Measurements from ENCODE around the gene C1QL2.

The C1QL2 gene

DNA sequence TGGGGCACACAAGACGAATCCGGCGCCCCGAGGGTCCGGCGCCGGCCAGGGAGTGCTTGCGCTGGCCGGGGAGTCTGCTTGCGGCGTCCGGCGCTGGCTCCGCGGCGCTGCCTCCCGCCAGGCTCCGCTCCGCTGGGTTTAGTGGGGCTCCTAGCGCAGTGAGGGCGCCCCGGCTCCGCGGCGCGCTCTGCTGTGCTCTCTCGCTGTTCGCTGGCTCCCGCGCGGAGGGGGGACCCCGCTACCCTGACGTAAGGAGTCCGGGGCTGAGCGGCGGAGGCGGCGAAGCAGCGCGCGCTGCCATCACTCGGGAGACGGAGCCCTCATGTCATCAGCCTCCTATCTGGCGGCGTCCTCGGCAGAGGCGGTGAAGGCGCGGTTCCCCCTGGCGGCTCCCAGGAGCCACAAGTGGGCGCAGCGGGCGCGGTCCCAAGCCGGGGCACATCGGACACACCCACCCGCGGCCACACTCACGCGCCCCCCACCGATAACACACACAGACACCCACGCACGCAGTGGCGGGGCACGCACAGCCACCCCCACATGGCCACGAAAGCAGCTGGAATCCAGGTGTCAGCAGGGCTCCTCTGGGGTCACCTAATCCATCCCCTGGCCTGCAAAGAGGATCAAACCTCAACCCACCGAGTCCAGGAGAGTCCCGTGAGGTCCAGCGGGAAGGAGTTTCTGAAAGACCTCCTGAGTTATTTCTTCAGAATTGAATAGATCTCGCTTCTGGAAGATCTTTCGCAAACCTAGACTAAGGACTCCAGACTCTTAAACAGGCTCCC, at the start of gene C1QL2:
Gene C1QL2, minus strand, starts transcription at position 189 of the 785 bp plus-strand sequence. CDS start 482 bp downstream, outside the sequence.
- DNase-seq (ENCODE audit: low read depth in 2 of 2) = no peak

DNA sequence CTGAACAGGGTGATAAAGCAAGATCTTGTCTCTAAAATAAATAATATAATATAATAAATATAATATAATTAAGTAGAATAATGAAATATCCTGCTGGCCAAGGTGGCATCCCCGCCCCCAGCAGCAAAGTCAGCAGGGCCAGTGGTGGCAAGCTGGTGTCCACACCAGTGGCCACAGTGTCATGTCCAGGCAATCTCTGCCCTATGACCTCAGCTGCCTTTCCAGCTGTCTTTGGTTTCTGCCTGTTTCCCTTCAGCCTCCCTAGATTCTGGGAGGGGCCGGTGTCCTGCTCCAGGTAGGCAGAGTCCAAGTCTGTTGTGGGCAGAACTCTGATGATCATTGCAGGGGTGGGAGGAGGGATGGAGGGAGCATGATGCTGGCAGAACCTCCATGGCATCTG, 48.9 kb upstream of the C1QL2 start:
- DNase-seq (ENCODE audit: low read depth in 2 of 2) = no peak

DNA sequence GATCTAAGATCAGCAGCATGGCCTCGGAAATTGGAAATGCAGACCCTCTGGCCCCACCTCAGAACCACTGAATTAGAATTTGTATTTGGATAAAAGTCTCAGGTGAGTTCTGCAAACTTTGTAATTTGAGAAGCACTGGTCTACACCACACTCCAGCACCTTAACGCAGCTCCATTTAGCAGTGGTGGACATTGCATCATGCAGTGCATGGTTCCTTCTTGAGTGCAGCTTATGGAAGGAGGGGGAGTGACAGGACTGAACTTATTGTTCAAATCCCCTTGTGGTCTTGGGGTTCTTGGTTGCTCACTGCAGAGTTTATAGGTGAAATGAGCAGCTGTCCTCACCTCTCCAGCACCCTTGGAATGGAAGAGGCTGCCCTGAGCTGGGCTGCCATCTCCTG, 47.6 kb upstream of the C1QL2 start:
- no peak for DNase-seq (ENCODE audit: low read depth in 2 of 2)

DNA sequence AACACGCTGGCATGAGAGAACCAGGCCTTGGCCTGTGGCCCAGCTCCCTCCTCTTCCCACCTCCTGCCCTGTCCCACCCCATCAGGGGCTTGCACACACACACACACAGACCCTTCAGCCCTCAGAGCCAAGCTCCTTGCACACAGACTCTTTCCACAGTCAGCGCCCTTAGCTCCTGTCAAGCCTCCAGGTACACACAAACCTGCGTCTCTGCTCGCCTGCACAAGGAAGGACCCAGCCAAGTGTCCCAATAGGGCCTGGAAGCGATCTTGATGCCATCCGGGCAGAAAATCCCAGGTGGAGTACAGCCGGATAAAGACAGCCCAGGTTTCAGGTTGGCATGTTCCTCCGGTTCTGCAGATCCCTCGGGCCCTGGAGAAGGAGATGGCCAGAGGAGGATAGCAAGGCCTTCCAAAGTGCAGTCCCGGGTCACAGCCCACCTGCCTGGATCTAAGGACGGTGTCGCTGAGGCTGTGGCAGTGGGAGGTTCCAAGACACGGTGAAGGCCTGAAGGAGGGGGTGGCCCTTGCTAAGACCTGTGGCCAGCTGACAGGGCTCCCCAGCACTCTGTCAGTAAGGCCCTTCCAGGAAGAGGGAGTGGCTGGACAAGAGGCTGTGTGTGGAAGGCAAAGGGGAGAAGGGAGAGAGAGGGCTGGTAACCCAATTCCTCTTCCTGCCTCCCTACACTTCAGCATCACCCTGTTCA, 46.6 kb upstream of the C1QL2 start:
- no peak for DNase-seq (ENCODE audit: low read depth in 2 of 2)

DNA sequence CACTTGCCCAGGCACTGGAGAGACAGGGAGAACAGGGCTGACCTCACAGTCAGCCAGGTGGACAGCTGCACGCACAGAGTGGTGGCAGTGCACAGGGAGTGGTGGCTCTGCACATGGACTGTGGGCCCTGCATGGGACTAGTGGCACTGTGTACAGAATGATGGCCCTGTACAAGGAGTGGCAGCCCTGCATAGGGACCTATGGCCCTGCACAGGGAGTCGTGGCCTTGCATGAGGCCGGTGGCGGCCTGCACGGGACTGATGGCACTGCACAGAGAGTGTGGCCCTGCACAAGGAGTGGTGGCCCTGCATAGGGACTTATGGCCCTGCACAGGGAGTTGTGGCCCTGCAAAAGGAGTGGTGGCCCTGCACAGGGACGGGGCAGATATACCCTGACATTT, 46.0 kb upstream of the C1QL2 start:
- DNase-seq (ENCODE audit: low read depth in 2 of 2) = no peak

DNA sequence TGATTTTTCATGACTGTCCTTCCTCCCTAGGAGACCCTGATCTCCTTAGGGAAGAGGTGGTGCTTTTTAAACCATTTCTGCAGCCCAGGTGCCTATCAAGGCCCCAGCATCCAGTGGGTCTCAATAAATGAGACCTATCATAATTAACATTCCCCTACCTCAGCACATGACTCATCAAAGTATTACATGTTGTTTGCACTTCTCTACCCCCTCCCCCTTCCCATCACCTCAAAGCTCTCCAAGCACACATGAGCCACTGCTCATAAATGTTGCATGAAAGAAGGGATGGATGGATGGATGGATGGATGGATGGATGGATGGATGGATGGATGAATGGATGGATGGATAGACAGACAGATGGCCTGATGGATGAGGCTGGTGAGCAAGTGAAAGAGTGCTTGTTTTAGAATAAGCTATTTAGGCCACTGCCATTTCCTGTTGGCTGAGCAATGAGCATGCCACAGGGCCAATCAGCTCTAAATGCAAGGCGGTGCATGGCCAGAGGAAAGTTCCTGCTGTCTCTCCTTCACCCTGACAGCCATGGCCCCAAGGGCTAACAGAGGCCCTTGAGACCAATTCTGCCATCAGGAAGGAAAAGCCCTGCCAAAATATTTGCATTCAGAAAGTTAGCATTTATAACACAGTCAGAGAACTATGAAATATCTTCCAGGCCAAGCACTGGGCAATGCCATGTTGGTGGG, 44.2 kb upstream of the C1QL2 start:
- DNase-seq (ENCODE audit: low read depth in 2 of 2) = no peak

DNA sequence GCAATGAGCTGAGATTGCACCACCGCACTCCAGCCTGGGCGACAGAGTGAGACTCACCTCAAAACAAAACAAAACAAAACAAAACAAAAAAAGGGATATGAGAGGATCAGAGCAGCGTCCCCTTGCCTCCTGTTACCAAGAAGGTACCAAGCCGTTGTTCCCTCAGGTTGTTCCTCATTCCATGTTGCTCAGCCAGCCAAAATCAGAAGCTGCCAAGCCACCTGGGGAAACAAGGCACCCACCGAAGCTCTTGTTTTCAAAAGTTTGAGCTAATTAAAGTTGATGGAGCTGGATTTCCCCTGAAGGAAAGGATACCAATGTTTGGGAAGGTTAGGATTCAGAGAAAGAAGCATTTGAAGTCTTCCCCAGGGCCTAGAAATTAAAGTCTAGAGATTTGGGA, 43.3 kb upstream of the C1QL2 start:
- no peak for DNase-seq (ENCODE audit: low read depth in 2 of 2)

DNA sequence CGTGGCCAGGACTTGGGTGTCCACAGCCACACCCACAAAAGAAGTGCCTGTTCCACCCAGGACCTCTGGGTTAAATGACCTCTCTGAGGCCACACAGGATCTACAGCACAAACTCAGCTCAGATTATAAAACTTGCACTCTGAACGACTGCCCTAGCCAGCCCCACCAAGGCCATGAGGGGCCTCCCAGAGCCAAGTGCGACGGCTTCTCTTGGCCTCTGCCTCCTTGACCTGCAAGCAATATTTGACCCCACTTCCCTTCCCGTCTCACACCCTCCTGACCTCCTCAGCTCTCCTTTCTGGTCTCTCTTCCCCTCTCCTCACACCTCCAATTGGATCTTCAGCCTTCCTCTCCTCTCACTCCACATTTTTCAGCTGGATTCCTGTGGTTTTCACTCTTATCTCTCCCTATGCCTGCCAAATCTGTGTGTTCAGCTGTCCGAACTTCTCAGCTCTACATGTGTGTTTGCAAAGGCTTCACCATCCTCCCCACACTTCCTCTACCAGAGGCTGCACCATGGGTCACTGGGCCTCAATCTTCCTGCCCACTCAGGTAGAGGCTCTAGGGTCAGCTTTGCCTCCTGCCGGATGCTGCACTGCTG, 39.8 kb upstream of the C1QL2 start:
- DNase-seq (ENCODE audit: low read depth in 2 of 2) = no peak

DNA sequence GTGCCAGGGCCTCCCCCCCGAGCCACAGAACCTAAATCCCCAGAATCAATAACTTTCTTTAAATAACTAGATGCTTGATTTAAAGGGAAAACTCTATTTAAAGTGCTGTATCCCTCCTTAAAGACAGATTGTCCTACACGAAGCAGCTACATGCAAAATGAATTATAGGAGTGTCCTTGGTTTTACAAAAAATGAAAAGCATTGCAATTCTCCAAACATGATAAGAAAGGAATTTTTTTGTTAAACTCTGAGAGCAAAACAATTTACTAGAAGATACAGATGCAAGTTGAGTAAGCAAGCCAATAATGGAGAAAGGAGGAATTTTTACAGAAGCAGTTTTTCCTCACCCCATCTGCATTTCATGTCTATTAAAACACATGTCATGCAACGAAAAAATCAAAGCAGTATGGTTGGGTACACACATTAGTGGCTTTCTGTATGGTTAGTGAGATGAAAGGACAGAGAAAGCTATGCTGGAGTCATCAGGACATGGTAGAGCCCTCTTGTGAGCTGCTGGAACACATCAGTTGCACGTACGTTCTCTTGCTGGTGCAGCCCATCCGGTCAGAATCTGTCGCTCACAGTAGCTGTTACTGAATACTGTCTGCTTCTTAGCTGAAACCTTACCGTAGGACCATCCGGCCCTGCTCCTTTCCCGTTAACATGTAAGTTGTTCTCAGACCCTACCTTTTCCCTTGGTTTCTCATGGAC, 39.1 kb upstream of the C1QL2 start:
- DNase-seq (ENCODE audit: low read depth in 2 of 2) = no peak

DNA sequence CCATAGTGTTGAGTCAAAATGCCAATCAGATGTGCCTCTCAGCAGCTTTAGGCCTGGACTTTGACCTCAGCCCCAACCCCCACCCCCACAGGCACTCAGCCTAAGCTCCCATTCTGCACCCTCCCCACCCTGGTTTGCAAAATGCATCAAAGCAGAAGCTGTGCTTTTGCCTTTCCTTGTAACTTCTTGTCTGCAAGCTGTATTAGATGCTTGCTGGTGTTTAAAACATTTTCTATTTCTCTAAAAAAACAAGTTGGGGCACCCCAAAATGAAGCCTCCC, 38.5 kb upstream of the C1QL2 start:
- no peak for DNase-seq (ENCODE audit: low read depth in 2 of 2)

DNA sequence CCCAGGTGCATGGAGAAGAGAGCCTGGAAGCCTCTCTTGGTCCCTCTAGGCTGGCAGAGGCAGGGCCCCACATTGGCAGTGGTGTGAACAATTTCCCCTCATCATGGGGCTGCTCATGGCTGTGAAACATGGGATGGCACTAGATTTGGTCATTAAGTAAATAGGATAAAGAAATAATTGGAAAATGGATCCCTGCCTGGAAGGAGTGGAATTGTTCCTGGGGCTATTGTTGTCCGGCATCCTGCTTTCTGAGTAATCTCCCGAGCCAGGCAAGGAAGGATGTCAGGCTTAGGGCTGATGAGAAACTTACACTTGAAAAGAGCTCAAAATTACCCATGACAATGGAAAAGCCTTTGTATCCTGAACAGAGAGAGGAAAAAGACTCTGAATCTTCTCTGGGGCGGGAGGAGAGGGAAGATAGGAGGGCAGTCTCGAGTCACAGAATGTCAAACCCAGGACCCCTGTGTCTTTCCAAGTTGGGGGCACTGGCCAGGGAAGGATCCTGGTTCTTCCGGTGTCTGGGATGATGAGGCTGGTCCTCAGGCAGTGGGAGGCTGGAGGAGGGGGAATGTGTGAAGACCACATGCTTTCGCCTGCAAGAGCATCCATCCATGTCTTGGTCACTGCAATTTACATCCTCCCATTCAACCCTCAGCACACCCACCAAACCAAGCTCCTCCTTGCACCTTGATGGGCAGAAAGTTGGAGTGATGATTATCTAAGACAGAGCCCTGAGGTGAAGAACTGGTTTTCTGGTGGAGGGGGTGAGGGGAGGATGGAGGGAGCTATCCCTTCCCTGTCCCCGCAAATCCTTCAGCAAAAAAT, 38.0 kb upstream of the C1QL2 start:
- no peak for DNase-seq (ENCODE audit: low read depth in 2 of 2)

DNA sequence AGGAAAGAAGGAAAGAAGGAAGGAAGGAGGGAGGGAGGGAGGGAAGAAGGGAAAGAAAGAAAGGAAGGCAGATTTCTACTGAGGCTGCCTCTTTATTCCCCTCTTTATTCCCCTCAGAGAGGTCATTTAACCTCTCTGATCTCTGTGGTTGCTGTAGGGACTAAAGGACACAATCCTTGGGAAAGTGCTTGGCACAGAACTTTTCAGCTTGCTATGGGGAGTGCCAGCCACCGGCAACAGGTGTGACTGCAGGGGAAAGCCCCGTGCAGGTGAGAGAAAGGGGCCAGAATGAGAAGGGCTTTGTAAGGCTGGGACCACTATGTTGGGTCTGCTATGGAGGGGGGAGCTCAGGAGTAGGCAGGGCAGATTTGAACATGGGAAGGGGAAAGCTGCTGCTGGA, 37.3 kb upstream of the C1QL2 start:
- no peak for DNase-seq (ENCODE audit: low read depth in 2 of 2)

DNA sequence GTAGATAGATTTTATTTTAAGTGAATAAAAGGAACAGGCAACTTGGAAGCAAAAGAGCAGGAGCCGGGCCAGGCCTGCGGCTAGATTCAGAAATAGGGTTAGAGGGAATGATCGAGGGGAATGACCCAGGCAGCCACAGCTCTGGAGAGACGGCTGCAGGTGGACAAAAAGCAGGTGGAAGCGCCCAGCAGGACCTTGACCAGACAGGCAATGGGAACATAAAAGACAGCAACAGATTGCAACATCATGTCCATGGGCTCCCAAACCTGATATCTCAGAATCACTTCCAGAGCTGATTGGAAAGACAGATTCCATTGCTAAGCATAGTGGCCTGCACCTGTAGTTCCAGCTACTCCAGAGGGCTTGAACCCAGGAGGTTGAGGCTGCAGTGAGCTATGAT, 36.5 kb upstream of the C1QL2 start:
- no peak for DNase-seq (ENCODE audit: low read depth in 2 of 2)

DNA sequence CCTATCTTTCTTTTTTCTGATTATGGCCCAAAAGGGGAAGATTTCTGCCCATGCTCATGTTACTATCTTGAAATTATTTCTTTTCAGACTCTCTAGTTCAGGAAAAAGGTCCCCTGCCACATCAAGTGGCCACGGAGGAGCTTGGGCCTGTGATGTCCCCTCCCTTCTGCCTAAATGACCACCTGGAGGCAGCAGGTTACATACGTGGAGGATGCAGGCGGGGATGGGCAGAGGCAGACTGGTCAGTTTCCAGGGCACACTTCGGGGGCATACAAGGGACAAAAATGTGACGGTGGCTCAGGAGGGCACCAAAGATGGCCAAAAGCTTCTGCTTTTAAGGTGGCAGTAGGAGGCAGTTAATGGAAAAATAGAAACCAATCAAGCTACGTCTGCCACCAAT, 34.3 kb upstream of the C1QL2 start:
- DNase-seq (ENCODE audit: low read depth in 2 of 2) = no peak

DNA sequence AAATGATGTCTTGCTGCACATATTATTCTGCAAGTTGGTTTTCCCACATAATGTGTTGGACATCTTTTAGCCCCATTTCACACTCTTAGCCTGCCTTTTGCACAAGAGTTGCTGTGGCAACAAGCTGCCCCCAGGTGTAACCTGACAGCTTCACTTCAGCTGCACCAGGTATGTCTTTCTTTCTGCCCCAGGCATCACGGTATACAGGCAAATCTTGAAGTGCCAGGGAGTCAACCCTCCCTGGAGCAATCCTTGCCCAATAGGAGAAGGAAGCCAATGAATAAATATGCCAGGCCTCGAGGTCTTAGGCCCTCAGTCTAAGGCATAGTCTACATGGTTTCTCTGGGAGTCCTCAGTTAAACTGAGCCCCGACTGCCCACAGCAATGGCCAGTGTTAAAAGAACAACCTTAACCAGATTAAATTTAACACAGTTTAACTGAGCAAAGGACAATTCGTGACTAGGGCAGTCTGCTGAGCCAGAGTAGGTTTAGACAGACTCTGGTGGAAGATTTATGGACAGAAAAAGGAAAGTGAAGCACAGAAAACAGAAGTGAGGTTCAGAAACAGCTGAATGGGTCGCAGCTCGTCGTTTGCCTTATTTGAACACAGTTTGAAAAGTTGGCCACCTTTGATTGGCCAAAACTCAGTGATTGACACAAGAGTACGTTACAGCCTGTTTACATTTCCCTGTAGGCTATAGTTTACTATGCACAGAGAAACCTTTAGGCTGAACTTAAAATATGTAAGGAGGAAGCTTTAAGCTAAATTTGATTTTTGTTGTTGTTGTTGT, 32.0 kb upstream of the C1QL2 start:
- DNase-seq (ENCODE audit: low read depth in 2 of 2) = no peak

DNA sequence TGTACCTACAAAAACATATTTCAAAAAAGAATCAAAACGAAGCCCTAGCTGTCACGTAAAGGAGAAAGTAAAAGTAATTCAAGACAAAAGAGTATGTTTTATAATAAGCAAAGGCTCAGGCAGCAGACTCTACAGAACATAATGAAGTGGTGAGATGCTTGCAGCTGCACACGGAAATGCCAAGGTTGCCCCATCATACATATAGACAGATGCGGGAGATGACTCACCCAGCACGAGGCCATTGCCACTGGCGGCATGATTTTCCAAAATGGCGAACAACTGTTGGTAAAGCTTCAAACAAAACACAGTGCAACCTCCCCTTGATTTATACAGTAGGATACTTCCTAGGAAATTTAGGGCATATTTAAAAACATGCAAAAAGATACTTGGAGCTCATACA, 26.0 kb upstream of the C1QL2 start:
- no peak for DNase-seq (ENCODE audit: low read depth in 2 of 2)

DNA sequence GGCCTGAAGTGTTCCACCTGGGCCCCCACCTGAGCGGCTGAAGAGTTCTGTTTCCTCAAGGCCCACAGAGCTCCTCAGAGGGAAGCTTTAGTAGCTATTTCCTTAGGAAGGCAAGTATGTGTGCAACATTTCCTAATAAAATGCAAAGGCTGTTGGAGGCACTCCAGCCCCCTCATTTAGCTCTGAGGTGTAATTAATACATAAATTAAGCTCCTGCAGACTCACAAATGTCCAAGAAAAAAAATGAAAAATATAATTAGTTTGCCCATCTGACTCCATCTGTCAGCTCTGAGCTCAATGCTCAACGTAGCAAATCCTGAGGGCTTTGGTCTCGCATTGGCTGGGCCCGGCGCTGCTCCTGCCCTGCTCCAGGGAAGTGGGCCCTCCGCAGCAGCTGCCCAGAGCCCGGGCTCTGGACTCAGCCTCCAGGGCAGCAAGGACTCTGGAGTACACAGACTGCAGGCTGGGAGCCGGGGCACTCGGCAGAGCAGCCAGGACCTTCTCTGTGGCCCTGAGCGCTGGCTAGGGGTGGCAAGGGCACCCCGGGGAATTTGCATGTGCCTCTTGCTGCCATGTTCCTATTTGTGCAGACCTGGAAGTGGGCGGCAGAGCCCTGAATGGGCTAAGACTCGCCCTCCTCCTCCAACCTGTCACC, 23.4 kb upstream of the C1QL2 start:
- no peak for DNase-seq (ENCODE audit: low read depth in 2 of 2)

DNA sequence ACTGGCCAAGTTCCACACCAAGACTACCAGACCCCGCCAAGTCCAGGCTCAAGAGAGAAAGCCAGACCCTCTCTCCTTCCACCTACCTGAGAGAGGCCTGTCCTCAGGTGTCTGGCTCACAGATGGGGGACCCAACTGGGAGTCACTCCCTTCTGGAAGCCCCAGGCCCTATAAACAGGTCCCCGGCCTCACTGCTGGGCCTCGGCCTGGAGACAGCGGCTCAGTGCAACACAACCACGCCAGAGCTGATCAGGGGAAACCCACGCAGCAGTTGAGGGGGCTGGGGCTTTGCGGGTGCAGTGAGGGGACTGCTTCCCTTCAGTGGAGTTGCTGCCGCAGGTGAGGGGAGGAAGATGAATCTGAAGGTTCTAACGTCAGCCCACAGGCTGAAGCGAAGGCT, 22.8 kb upstream of the C1QL2 start:
- DNase-seq (ENCODE audit: low read depth in 2 of 2) = no peak

DNA sequence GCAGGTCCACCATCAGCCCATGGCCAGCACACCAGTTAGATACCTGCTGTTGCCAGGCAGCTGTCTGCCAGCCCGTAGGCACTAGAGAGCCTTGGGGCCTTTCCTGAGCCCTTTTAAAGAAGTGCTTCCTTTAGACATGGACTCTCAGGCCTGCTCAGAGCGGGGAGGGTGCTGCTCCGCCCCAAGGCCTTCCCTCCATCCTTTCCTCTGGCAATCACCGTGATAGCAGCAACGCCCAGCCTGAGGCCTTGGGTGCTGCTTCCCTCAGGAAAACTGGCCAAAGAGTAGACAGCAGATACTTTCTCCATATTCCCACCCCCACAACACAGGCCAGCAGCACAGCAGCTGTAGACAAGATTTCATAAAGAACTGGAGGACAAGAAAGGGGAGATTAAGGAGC, 22.3 kb upstream of the C1QL2 start:
- no peak for DNase-seq (ENCODE audit: low read depth in 2 of 2)

DNA sequence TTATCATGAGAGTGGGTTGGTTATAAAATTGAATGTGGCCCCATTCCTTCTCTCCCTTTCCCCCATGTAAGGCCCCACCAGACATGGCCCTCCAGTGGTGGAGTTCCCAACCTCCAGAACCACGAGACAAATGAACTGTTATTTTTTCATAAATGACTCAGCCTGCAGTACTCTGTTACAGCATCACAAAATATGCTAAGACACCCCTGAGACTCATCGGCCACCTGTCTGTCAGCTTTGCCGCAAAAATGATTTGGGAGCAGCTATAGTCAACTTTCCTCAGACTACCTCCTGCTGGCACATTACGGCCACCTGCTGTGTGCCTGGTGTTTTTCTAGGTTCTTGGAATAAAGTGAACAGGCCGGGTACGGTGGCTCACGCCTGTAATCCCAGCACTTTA, 21.4 kb upstream of the C1QL2 start:
- DNase-seq (ENCODE audit: low read depth in 2 of 2) = no peak

Data from stimulated activated CD4-positive, alpha-beta T cell treated with anti-CD3 and anti-CD28 coated beads, Interleukin-4, amount 100 ng/mL, for 48 hours (primary cell).